ENCODE data around the gene SHISAL2A. TPM values are rescaled to one million over a fixed set of nuclear protein-coding genes. Genes with fewer than 3 reads are reported as not detected.

The SHISAL2A gene
- polyA plus RNA-seq, 4 donors = 0.35 to 0.45 TPM; not detected in 2

- Histone ChIP-seq H3K36me3 (ENCODE audit: control insufficient read depth in 3 of 3, insufficient read depth in 2 of 3, low read depth in 1 of 3, low read length in 3 of 3) (no peaks in the 10 kb centered on the region), H3K27ac (ENCODE audit: low read depth in 1 of 3, low read length in 2 of 3) (no peak overlapping the region), H3K27me3 (ENCODE audit: control insufficient read depth in 3 of 3, insufficient read depth in 3 of 3, low read length in 3 of 3) (peaks cover 0 to 23% (median 3%) of the 10 kb centered on the region in 3 donors), H3K4me1 (ENCODE audit: control insufficient read depth in 3 of 3, insufficient read depth in 2 of 3, low read depth in 1 of 3, low read length in 2 of 3) (peaks cover 0 to 15% (median 0%) of the 10 kb centered on the region in 3 donors), H3K9me3 (ENCODE audit: control insufficient read depth in 2 of 2, insufficient read depth in 1 of 2, low read depth in 1 of 2, low read length in 1 of 2) (peaks cover 0 to 4% of the 10 kb centered on the region in 2 donors), H3K4me3 (ENCODE audit: low read depth in 1 of 3, low read length in 3 of 3) (no peak overlapping the region)
- peak in 1 of 2 donors; percentile 11 for DNase-seq
- no peak for FAIRE-seq
- 56 to 68% (median 66%) methylated on average over 7 of the region's 7 CpGs for whole genome bisulfite sequencing, 3 donors
Observed at GRCh38 chr1:52629325-52629643, 3.7 kb upstream of the SHISAL2A start.

GRCh38 chr1:52629667-52630066 is 3.3 kb upstream of the SHISAL2A start:
- Histone ChIP-seq H3K27ac (ENCODE audit: low read depth in 1 of 3, low read length in 2 of 3) (no peak overlapping the region), H3K9me3 (ENCODE audit: control insufficient read depth in 2 of 2, insufficient read depth in 1 of 2, low read depth in 1 of 2, low read length in 1 of 2) (peaks cover 0 to 8% of the 10 kb centered on the region in 2 donors), H3K4me3 (ENCODE audit: low read depth in 1 of 3, low read length in 3 of 3) (no peak overlapping the region), H3K27me3 (ENCODE audit: control insufficient read depth in 3 of 3, insufficient read depth in 3 of 3, low read length in 3 of 3) (peaks cover 0 to 27% (median 3%) of the 10 kb centered on the region in 3 donors), H3K36me3 (ENCODE audit: control insufficient read depth in 3 of 3, insufficient read depth in 2 of 3, low read depth in 1 of 3, low read length in 3 of 3) (no peaks in the 10 kb centered on the region), H3K4me1 (ENCODE audit: control insufficient read depth in 3 of 3, insufficient read depth in 2 of 3, low read depth in 1 of 3, low read length in 2 of 3) (peaks cover 0 to 15% (median 0%) of the 10 kb centered on the region in 3 donors)
- DNase-seq (no peak), FAIRE-seq (no peak)
- 86 to 99% (median 89%) methylated on average over 2 of the region's 2 CpGs for WGBS, 3 donors

- Histone ChIP-seq H3K27me3 (ENCODE audit: control insufficient read depth in 3 of 3, insufficient read depth in 3 of 3, low read length in 3 of 3) (peaks cover 0 to 27% (median 3%) of the 10 kb centered on the region in 3 donors), H3K4me1 (ENCODE audit: control insufficient read depth in 3 of 3, insufficient read depth in 2 of 3, low read depth in 1 of 3, low read length in 2 of 3) (peaks cover 0 to 15% (median 0%) of the 10 kb centered on the region in 3 donors), H3K9me3 (ENCODE audit: control insufficient read depth in 2 of 2, insufficient read depth in 1 of 2, low read depth in 1 of 2, low read length in 1 of 2) (peaks cover 0 to 15% of the 10 kb centered on the region in 2 donors), H3K27ac (ENCODE audit: low read depth in 1 of 3, low read length in 2 of 3) (no peak overlapping the region), H3K36me3 (ENCODE audit: control insufficient read depth in 3 of 3, insufficient read depth in 2 of 3, low read depth in 1 of 3, low read length in 3 of 3) (no peaks in the 10 kb centered on the region), H3K4me3 (ENCODE audit: low read depth in 1 of 3, low read length in 3 of 3) (peak overlapping the region in 1 of 3 donors; percentile 7)
- DNase-seq = peak; percentile 21 to 58
- 68 to 81% (median 77%) methylated on average over 8 of the region's 8 CpGs for WGBS, 3 donors
- FAIRE-seq = no peak
Observed at GRCh38 chr1:52631759-52632331, 1.1 kb upstream of the SHISAL2A start.

- Histone ChIP-seq H3K9me3 (ENCODE audit: control insufficient read depth in 2 of 2, insufficient read depth in 1 of 2, low read depth in 1 of 2, low read length in 1 of 2) (peaks cover 0 to 15% of the 10 kb centered on the region in 2 donors), H3K4me3 (ENCODE audit: low read depth in 1 of 3, low read length in 3 of 3) (peak overlapping the region in 2 of 3 donors; percentile 56 to 57), H3K27ac (ENCODE audit: low read depth in 1 of 3, low read length in 2 of 3) (peak overlapping the region in 2 of 3 donors; percentile 70 to 76), H3K27me3 (ENCODE audit: control insufficient read depth in 3 of 3, insufficient read depth in 3 of 3, low read length in 3 of 3) (peaks cover 0 to 27% (median 3%) of the 10 kb centered on the region in 3 donors), H3K4me1 (ENCODE audit: control insufficient read depth in 3 of 3, insufficient read depth in 2 of 3, low read depth in 1 of 3, low read length in 2 of 3) (peaks cover 0 to 15% (median 0%) of the 10 kb centered on the region in 3 donors), H3K36me3 (ENCODE audit: control insufficient read depth in 3 of 3, insufficient read depth in 2 of 3, low read depth in 1 of 3, low read length in 3 of 3) (no peaks in the 10 kb centered on the region)
- 3 to 7% (median 4%) methylated on average over 28 to 52 of the region's 52 CpGs for WGBS, 3 donors
- DNase-seq (peak in 1 of 2 donors; percentile 47), FAIRE-seq (no peak)
Observed at GRCh38 chr1:52633291-52633754, 355 bp downstream of the SHISAL2A start.

GRCh38 chr1:52634111-52634510 is 1.1 kb downstream of the SHISAL2A start:
- Histone ChIP-seq H3K4me1 (ENCODE audit: control insufficient read depth in 3 of 3, insufficient read depth in 2 of 3, low read depth in 1 of 3, low read length in 2 of 3) (peaks cover 0 to 15% (median 0%) of the 10 kb centered on the region in 3 donors), H3K9me3 (ENCODE audit: control insufficient read depth in 2 of 2, insufficient read depth in 1 of 2, low read depth in 1 of 2, low read length in 1 of 2) (peaks cover 0 to 15% of the 10 kb centered on the region in 2 donors), H3K27ac (ENCODE audit: low read depth in 1 of 3, low read length in 2 of 3) (peak overlapping the region in 1 of 3 donors; percentile 5), H3K36me3 (ENCODE audit: control insufficient read depth in 3 of 3, insufficient read depth in 2 of 3, low read depth in 1 of 3, low read length in 3 of 3) (no peaks in the 10 kb centered on the region), H3K4me3 (ENCODE audit: low read depth in 1 of 3, low read length in 3 of 3) (peak overlapping the region in 1 of 3 donors; percentile 4), H3K27me3 (ENCODE audit: control insufficient read depth in 3 of 3, insufficient read depth in 3 of 3, low read length in 3 of 3) (peaks cover 0 to 27% (median 3%) of the 10 kb centered on the region in 3 donors)
- WGBS, 3 donors = 83 to 92% (median 85%) methylated on average over 4 of the region's 4 CpGs
- no peak for DNase-seq
- no peak for FAIRE-seq

GRCh38 chr1:52635321-52636089 is 2.5 kb downstream of the SHISAL2A start:
- no peak overlapping the region for H3K4me3 ChIP-seq (ENCODE audit: low read depth in 1 of 3, low read length in 3 of 3)
- DNase-seq = peak in 1 of 2 donors; percentile 9
- peaks cover 0 to 27% (median 3%) of the 10 kb centered on the region in 3 donors for H3K27me3 ChIP-seq (ENCODE audit: control insufficient read depth in 3 of 3, insufficient read depth in 3 of 3, low read length in 3 of 3)
- H3K36me3 ChIP-seq (ENCODE audit: control insufficient read depth in 3 of 3, insufficient read depth in 2 of 3, low read depth in 1 of 3, low read length in 3 of 3) = no peaks in the 10 kb centered on the region
- H3K4me1 ChIP-seq (ENCODE audit: control insufficient read depth in 3 of 3, insufficient read depth in 2 of 3, low read depth in 1 of 3, low read length in 2 of 3) = peaks cover 0 to 15% (median 0%) of the 10 kb centered on the region in 3 donors
- no peak overlapping the region for H3K27ac ChIP-seq (ENCODE audit: low read depth in 1 of 3, low read length in 2 of 3)
- WGBS, 3 donors = 45 to 63% (median 49%) methylated on average over 4 of the region's 4 CpGs
- H3K9me3 ChIP-seq (ENCODE audit: control insufficient read depth in 2 of 2, insufficient read depth in 1 of 2, low read depth in 1 of 2, low read length in 1 of 2) = peaks cover 0 to 15% of the 10 kb centered on the region in 2 donors
- FAIRE-seq = no peak

- WGBS, 3 donors = 53 to 63% (median 60%) methylated on average over 11 of the region's 11 CpGs
- peak in 1 of 2 donors; percentile 50 for DNase-seq
- Histone ChIP-seq H3K27ac (ENCODE audit: low read depth in 1 of 3, low read length in 2 of 3) (peak overlapping the region in 2 of 3 donors; percentile 57 to 94), H3K4me3 (ENCODE audit: low read depth in 1 of 3, low read length in 3 of 3) (no peak overlapping the region), H3K36me3 (ENCODE audit: control insufficient read depth in 3 of 3, insufficient read depth in 2 of 3, low read depth in 1 of 3, low read length in 3 of 3) (no peaks in the 10 kb centered on the region), H3K27me3 (ENCODE audit: control insufficient read depth in 3 of 3, insufficient read depth in 3 of 3, low read length in 3 of 3) (peaks cover 0 to 26% (median 3%) of the 10 kb centered on the region in 3 donors), H3K4me1 (ENCODE audit: control insufficient read depth in 3 of 3, insufficient read depth in 2 of 3, low read depth in 1 of 3, low read length in 2 of 3) (peaks cover 0 to 8% (median 0%) of the 10 kb centered on the region in 3 donors), H3K9me3 (ENCODE audit: control insufficient read depth in 2 of 2, insufficient read depth in 1 of 2, low read depth in 1 of 2, low read length in 1 of 2) (peaks cover 0 to 15% of the 10 kb centered on the region in 2 donors)
- no peak for FAIRE-seq
Observed at GRCh38 chr1:52636721-52637695, 4.0 kb downstream of the SHISAL2A start.

All from small intestine (tissue), 7 donors.